CMK (cell line): ENCODE data around the gene DPP6.

Experiments
- DNase-seq: peaks from one replicate; pipeline ENCODE4 v3.0.0-alpha.2; 2010; ENCODE audit warnings: low read depth

The DPP6 gene

GRCh38 chr7:154232700-154233099 is 180.5 kb downstream of the DPP6 start:
- DNase-seq, result no peak

- no peak for DNase-seq
These were observed 189.8 kb downstream of the DPP6 start for GRCh38 chr7:154241988-154242387.

GRCh38 chr7:154242709-154243108 is 190.5 kb downstream of the DPP6 start:
- no peak for DNase-seq

- no peak for DNase-seq
These were observed 199.8 kb downstream of the DPP6 start for GRCh38 chr7:154252046-154252445.

- no peak for DNase-seq
These were observed 201.6 kb downstream of the DPP6 start for GRCh38 chr7:154253810-154254209.

GRCh38 chr7:154255324-154255723 is 203.1 kb downstream of the DPP6 start:
- no peak for DNase-seq

- no peak for DNase-seq
These were observed 204.0 kb downstream of the DPP6 start for GRCh38 chr7:154256150-154256549.

- DNase-seq, result no peak
These were observed 207.2 kb downstream of the DPP6 start for GRCh38 chr7:154259396-154259795.

GRCh38 chr7:154287356-154287755 is 235.2 kb downstream of the DPP6 start:
- DNase-seq, result no peak

GRCh38 chr7:154289119-154289518 is 236.9 kb downstream of the DPP6 start:
- DNase-seq, result no peak

GRCh38 chr7:154296443-154296842 is 244.2 kb downstream of the DPP6 start:
- DNase-seq, result no peak

- no peak for DNase-seq
These were observed 247.5 kb downstream of the DPP6 start for GRCh38 chr7:154299736-154300135.

- no peak for DNase-seq
These were observed 250.2 kb downstream of the DPP6 start for GRCh38 chr7:154302380-154302779.

- DNase-seq, result no peak
These were observed 252.0 kb downstream of the DPP6 start for GRCh38 chr7:154304231-154304630.

GRCh38 chr7:154304740-154305700 is 252.8 kb downstream of the DPP6 start:
- no peak for DNase-seq

- DNase-seq, result no peak
These were observed 253.8 kb downstream of the DPP6 start for GRCh38 chr7:154306036-154306435.

- DNase-seq, result no peak
These were observed 256.7 kb downstream of the DPP6 start for GRCh38 chr7:154308928-154309327.

GRCh38 chr7:154310114-154310513 is 257.9 kb downstream of the DPP6 start:
- DNase-seq, result no peak

GRCh38 chr7:154324196-154324595 is 272.0 kb downstream of the DPP6 start:
- DNase-seq, result no peak

- no peak for DNase-seq
These were observed 274.2 kb downstream of the DPP6 start for GRCh38 chr7:154326421-154326820.

GRCh38 chr7:154330318-154330717 is 278.1 kb downstream of the DPP6 start:
- DNase-seq, result no peak

GRCh38 chr7:154332811-154333580 is 280.8 kb downstream of the DPP6 start:
- no peak for DNase-seq

- DNase-seq, result no peak
These were observed 284.1 kb downstream of the DPP6 start for GRCh38 chr7:154336295-154336694.
